SH-SY5Y (cell line): ENCODE data around the gene KCNE2.

Source experiments
- GATA2 ChIP-seq: IDR thresholded peaks from 2 replicates; pipeline ENCODE4 v1.6.1; 2011; ENCODE audit warnings: mild to moderate bottlenecking, low read depth, low read length
- GATA3 ChIP-seq: IDR thresholded peaks from 2 replicates; pipeline ENCODE4 v1.6.1; 2011; ENCODE audit warnings: low read depth, mild to moderate bottlenecking, low read length, moderate library complexity

GRCh38 chr21:34353182-34353581 is 10.6 kb upstream of the KCNE2 start:
- TF ChIP-seq GATA2 (no peak), GATA3 (no peak)
